Measurements from ENCODE around the gene RGS17.
"Not testable (repeated sequence)": the region's sequence is repeated elsewhere in the genome, so short reads cannot be mapped to it uniquely, and the experiment has no call there.

RGS17 gene

DNA sequence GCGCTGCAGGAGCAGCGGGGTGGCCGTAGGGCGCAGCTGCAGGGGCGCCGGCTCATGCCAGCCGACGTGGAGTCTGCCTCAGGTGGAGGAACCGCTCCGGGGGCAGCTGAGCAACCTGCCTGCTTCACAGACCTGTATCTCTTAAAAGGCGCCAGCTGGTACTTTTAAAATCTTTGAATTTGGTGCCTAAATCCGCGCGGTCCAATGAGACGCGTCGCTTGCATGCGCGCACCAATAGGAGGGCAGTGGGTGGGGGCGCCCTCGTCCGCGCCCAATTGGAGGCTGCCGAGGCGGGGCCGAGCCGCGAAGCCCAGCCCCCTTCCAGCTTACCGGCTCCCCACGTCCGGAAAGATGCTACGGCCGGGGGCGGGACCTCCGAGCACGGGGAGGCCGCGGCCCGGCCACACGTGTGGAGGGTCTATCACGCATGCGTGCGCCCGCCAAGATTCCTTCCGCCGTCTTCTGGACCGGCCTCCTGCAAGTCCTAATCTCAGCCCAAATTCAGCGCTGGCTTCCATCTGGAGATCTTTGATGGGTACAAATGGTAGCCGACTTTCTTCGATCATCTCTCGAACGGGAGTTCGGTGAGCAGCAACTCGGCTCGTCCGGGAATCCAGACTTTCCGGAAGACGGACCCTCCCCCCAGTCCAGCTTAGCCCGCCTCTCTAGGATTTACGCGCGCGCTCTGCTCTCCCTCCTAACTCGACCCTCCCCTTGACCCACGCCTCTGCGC is 148.0 kb downstream of the RGS17 start, which contains the start of gene FBXO5:
FBXO5 (minus strand) TSS at position 138 of the 733 bp plus-strand sequence; CDS start at position 56, 82 bp downstream.
- peak; percentile 96 for DNase-seq

DNA sequence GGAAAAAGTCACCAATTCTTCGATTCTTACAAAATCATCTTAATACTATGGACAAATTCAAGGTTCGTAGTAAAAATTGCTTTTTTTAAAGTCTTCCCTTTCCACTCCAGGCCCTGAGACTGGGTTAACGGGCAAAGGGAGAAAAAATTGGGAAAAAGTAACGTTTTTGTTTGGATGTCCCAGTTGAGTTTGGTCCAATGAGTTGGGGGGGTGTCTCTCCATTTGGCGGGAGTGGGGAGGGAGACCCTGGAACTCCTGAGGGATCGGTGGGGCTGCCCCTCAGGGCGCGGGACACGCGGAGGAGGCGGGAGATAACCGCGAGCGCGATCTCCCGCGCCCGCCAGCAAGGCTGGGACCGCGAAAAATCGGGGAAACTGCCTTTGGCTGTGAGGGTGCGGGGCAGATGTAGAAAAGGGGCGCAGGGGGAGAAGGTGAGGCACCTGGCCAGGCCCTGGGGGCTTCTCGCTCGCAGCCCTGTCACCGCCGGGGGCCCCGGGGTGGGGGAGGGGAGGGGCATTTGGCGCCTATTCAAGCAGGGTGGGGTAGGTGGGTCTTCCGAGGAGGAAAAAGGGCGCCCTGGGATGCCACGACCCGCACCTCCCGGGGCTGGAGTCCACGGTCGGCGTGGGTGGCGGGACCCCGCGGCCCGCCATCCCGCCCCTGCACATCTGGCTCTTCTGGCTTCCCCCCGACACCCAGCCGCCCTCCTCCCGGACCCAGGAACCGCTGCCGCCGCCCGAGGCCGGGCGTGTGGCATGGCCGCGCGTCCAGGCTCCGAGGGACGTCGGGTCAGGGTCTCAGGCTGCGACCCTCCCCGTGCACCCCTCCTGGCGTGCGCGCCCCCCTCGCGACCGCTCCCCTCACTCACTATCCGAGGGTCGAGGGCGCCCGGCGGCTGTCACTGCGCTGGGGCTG is 148.8 kb downstream of the RGS17 start:
- DNase-seq, result peak; percentile 33

DNA sequence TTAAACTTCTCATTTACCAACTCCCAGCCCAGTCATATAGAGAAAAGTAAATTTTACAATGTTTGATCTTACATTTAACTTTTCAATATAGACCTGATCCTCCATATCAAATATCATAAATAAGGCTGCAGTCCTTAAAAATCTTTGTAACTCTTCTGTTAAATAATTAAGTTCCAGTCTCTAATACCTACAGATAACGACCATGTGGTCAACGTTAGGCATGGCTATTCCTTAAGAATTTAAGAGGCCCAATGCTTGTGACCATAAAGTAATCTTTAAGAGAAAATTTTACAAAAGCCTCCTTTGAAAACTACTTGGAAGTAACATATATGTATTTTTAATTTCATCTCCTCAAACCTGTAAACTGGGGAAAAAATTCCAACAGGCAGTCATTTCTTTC is 149.9 kb downstream of the RGS17 start:
- no peak for DNase-seq

DNA sequence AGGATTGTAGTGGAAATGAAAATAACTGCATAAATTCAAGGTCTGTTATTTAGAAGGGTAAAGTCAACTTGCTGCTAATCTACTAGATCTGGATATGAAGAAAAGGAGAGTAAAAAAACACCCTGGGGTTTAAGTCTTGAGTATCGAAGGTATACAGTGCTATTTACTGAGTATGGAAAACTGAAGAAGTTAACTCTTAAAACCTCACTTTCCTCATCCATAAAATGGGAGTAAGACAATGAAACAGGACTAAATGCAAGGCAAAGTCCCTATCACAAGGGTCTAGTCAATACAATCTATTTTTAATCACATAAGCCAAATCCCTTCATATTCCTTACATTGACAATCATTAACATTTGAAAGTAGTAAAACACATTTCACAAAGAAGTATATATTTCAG is 150.4 kb downstream of the RGS17 start:
- DNase-seq, result no peak

DNA sequence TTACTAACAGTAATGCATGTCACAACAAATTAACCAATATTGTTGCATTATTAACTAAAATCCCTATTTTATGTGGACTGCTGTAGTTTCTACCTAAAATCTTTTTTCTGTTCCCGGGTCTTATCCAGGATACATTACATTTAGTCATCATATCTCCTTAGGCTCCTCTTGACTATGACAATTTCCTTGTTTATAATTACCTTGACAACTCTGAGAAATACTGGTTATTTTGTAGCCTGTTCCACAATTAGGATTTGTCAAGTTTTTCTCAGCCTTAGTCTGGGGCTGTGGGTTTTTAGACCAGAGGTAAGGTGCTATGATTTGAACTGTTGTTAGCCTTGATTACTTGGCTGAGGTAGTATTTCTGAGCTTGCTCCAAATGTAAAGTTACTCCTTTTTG is 152.0 kb downstream of the RGS17 start:
- no peak for DNase-seq

DNA sequence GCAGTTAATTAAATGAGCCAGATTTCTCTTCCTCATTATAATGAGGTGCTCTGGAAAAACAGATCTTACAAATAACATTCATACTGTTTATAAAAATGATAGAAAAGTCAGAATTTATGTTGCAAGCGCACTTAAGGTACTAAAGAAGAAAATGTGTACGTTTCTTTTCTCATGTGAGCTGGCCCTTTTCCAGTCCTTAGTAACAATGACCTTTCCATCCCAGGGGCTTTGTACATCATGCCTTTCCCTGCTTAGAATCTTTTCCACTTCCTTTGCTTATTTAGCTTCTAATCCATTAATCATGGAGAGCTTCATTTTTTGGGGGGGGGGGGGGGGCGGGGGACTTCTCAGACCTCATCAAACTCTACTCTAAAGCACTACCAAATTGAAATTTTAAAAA is 153.0 kb downstream of the RGS17 start:
- DNase-seq, result no peak

DNA sequence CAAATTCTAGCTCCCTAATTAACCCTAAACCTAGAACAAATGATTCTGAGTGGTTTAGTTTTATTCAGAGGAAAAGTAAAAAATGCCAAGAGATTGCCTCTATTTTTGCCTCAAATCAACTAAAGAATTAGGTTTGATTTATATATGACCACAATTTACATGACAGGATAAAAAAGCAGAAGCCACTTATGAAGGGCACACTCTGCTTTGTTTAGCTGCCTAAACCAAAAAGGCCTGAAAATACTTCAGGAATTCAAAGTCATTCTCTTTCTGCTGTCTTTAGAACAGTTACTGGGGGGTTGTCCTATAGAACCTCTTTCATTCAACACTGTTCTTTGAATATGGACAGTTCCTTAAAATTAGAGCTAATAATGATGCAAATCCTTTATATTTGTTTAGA is 153.5 kb downstream of the RGS17 start:
- DNase-seq, result no peak

DNA sequence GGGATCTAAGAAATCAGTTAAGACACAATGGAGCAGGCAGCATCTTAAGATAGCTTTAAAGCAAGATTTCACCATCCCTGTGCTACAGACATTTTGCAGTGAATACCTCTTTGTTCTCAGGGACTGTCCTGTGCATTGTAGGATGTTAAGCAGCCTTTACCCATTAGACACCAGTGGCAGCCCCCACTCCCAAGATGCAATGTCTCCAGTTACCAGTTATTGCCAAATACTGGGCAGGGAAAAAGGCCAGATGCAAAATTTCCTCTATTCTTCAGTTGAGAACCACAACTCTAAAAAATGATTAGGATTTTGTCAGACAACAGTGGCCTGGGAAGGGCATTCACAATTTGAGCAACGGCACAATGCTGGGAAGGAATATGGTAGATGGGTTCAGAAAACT is 154.3 kb downstream of the RGS17 start:
- no peak for DNase-seq

DNA sequence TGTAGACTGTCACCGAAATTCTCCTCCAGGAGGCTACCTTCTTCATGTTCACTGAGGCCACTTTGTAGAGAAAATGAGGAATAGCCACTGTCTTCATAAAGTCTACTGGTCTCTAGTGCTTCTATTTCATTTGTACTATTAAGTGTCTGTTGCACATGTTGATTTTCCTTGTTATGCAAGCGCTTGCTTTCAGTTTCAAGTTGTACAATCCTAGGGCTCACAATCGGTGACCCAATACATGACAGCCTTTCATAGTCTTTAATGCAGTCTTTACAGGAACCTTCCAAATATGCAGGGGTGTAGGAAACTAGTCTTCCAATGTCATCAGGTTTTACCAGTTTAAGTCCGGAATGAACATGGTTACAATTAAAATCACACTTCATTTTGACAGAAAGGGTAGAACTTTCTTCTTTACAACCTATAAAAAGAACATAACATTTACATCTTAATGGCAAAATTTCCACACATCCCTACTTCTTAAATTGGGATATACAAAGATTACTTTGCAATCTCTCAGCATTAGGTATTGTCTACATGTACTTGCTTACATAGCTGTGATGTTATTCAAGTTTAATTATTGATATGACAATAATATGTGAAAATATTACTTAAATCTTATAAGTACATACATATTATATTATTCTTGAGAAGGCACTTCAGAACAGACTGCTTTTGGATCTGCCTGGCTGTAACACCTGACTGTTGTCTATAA is 155.7 kb downstream of the RGS17 start:
- DNase-seq, result no peak

DNA sequence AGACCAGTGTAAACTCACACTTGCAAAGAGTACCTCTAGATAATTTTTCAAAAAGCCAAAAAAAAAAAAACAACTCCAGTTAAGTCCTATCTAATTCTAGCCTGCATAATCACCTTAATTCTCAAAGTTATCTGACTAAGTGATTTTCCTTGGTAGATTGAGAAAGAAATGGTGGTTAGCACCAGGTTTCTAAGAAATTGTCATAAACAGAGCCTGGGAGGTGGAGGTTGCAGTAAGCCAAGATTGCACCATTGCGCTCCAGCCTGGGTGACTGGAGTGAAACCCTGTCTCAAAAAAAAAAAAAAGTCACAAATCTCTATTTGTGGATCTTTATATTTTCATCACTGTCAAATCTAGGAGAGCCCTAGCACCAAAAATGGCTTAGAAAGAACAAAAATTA is 157.2 kb downstream of the RGS17 start:
- DNase-seq, result no peak

DNA sequence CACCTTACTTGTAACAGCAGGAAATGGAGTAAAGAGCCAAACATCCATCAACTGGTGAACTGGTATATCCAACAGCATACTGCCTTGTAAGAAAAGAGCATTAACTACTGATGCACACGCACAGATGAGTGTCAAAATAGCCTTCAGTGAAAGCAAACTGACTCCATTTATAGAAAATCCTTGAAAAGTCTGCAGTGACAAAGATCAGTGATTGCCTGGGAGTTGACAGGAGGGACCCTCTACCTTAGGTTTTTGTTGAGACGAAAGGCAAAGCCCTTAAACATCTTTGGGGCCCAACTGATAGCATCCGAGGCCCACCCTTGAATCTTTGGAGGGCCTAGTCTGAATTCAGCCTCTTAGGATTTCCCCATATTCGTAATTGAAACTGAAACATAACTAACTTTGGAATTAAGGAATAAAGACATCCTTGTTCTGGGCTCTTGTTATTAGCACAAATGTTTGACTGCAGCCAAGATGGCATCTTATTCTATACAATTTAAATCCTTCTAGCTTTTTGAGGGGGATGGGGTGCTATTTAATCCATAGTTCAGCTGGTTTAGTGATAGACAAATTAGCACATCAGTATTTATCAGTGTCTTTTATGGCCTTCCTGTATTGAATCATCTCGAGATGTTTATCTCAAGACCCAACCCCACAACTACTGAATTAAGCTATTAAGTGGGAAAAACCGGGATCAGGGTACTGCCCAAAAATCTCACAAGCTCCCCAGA is 161.2 kb downstream of the RGS17 start:
- no peak for DNase-seq

DNA sequence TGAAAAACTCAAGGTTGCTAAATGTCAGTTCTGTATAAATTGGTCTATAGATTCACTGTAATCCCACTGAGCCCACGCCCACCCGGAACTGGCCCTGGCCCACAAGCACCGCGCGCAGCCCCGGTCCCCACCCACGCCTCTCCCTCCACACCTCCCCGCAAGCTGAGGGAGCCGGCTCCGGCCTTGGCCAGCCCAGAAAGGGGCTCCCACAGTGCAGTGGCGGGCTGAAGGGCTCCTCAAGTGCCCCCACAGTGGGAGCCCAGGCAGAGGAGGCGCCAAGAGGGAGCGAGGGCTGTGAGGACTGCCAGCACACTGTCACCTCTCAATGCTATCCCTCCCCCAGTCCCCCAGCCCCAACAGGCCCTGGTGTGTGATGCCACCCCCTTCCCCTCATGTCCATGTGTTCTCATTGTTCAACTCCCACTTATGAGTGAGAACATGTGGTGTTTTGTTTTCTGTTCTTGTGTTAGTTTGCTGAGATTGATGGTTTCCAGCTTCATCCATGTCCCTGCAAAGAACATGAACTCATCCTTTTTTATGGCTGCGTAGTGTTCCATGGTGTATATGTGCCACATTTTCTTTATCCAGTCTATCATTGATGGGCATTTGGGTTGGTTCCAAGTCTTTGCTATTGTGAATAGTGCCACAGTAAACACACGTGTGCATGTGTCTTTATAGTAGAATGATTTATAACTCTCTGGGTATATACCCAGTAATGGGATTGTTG is 164.8 kb downstream of the RGS17 start:
- DNase-seq, result not testable (repeated sequence)

DNA sequence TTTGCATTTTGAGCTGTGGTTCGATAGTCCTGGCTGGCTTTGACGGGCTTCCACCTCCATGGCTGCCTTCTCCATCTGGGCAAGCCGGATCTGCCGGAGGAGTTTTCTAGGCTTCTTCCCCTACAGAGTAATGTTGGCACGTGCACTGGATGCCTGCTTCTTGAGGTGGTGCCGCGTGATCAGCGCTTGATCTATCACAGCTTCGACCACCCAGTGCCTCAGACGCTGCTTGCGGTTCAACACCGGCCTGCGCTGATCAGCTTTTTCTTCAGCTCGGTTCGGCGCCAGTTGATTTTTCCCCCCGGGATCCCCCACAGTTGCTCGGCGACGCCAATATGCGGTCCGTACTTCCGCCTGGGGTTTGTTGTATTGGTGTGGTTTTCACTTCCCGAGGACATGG is 171.7 kb downstream of the RGS17 start:
- DNase-seq, result no peak

DNA sequence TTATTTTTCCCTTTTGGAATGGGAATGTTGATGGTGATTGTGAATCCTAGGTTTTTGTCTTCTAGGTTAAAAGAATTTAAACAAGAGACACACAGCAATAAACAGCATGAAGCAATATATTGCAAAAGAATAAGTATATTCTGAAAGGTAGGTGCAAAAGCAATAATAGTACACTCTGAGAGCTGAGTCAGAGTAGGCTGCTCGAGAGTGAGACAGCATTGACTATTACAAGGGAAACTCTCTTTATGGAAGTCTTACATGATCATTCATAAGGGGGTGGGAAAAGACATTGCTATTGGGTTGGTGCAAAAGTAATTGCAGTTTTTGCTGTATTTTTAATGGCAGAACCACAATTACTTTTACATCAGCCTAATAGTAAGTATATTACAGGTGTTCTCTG is 173.3 kb downstream of the RGS17 start:
- DNase-seq, result no peak

Data from NCI-H1436 (cell line).